Cardiac muscle cell (in vitro differentiated cells and primary cell): ENCODE measurements around the gene GPR21. TPM values are rescaled to one million over a fixed set of nuclear protein-coding genes. Genes with fewer than 3 reads are reported as not detected.
A peak's percentile ranks its signal among the peaks of the same experiment; 100 is the strongest.

ENCODE experiments used
- DNase-seq, 2 donors: peaks; one replicate each; pipeline versions ENCODE4 v3.0.0 to v3.0.0-alpha.2; 2010 to 2017; ENCODE audit warnings: low read depth in 1 of 2, low spot score in 1 of 2
- H3K27ac ChIP-seq: fragments of 200-600 bp; sonication (generic); 2 replicates; pipeline ENCODE4 v1.5.1; 2016
- H3K27me3 ChIP-seq: fragments of 200-600 bp; sonication (generic); 2 replicates; pipeline ENCODE4 v1.6.0; 2016; ENCODE audit warnings: control low read depth
- H3K36me3 ChIP-seq: fragments of 200-600 bp; sonication (generic); 2 replicates; pipeline ENCODE4 v1.5.1; 2016; ENCODE audit warnings: control low read depth
- H3K4me1 ChIP-seq: fragments of 200-600 bp; sonication (generic); 2 replicates; pipeline ENCODE4 v1.8.1; 2017; ENCODE audit warnings: low read depth, mild to moderate bottlenecking, mixed run types
- H3K4me3 ChIP-seq: fragments of 200-600 bp; sonication (generic); 2 replicates; pipeline ENCODE4 v1.5.1; 2016; ENCODE audit warnings: mild to moderate bottlenecking
- H3K9me3 ChIP-seq: fragments of 200-600 bp; sonication (generic); 2 replicates; pipeline ENCODE4 v1.5.1; 2017; ENCODE audit warnings: low read depth, mild to moderate bottlenecking, control low read depth
- polyA plus RNA-seq: library from polyadenylated mRNA; unstranded; fragments of >200 nt; fragmentation: Nextera tagmentation; extraction: Ambion mirVana; gene quantifications from 2 replicates; pipeline ENCODE4 v1.2.1, GENCODE V29; 2016
- total RNA-seq: library from RNA; depleted of rRNA; stranded (reverse); fragments of >200 nt; gene quantifications from 2 replicates; pipeline ENCODE4 v1.2.3, GENCODE V29; 2016
- TF ChIP-seq, protein P1 (sequence below): IDR thresholded peaks from 2 replicates; pipeline ENCODE4 v1.5.1; 2012; ENCODE audit warnings: low read depth, mild to moderate bottlenecking, low read length

Gene GPR21
- total and polyA plus RNA-seq, 2 experiments from 2014 or later = 1.0 TPM; not detected in 1

DNA sequence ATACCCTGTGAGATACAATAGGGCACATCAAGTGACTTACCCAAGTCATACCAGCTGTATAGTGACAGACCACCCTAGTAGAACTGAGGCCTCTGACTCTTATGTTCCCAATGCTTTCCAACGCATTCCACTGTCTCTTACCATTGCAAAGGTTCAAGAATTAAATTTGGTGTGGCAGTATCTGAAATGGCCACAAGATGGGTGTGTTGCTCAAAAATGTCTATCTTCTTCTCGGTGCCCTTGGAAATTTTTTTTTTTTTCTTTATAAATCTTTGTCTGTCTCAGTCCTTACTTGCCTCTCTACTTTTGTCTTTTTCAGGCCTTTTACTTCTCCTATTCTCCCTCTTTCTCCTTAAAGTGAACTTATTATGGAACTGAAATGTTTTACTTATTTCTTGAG is 48.4 kb downstream of the GPR21 start:
- TF ChIP-seq, protein P1, sequence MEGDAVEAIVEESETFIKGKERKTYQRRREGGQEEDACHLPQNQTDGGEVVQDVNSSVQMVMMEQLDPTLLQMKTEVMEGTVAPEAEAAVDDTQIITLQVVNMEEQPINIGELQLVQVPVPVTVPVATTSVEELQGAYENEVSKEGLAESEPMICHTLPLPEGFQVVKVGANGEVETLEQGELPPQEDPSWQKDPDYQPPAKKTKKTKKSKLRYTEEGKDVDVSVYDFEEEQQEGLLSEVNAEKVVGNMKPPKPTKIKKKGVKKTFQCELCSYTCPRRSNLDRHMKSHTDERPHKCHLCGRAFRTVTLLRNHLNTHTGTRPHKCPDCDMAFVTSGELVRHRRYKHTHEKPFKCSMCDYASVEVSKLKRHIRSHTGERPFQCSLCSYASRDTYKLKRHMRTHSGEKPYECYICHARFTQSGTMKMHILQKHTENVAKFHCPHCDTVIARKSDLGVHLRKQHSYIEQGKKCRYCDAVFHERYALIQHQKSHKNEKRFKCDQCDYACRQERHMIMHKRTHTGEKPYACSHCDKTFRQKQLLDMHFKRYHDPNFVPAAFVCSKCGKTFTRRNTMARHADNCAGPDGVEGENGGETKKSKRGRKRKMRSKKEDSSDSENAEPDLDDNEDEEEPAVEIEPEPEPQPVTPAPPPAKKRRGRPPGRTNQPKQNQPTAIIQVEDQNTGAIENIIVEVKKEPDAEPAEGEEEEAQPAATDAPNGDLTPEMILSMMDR = peak; percentile 65
- DNase-seq = peak; percentile 41 to 68
- H3K4me3 ChIP-seq = no peak overlapping the region

DNA sequence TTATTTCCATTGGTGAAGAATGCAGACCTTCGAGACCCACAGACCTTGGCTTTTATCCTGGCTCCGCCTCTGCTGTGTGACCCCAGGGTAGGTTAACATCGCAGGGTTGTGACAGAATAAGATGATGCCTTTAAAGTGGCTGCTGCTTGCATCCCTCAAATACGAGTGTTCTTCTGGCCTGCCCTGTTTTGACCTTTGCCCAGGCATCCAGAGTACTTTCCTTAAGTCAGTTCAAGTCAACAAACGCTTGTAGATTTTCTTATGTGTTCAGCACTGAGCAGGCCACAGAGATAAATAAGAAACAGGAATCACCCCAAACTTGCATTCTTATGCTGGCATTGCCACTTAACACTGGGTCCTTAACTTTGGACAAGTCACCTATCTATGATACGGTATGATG is 50.2 kb downstream of the GPR21 start:
- no peak overlapping the region for H3K4me3 ChIP-seq
- DNase-seq = no peak
- H3K36me3 ChIP-seq = peaks cover 23% of the 10 kb centered on the region
- no peaks in the 10 kb centered on the region for H3K4me1 ChIP-seq
- H3K27me3 ChIP-seq = no peaks in the 10 kb centered on the region
- H3K9me3 ChIP-seq = no peaks in the 10 kb centered on the region
- TF ChIP-seq, protein P1 = no peak
- H3K27ac ChIP-seq = no peak overlapping the region

More for the DNA sequence above, 48.4 kb downstream of the GPR21 start:
- H3K27ac ChIP-seq = no peak overlapping the region
- H3K27me3 ChIP-seq = no peaks in the 10 kb centered on the region
- no peaks in the 10 kb centered on the region for H3K4me1 ChIP-seq
- peaks cover 23% of the 10 kb centered on the region for H3K36me3 ChIP-seq
- no peaks in the 10 kb centered on the region for H3K9me3 ChIP-seq

DNA sequence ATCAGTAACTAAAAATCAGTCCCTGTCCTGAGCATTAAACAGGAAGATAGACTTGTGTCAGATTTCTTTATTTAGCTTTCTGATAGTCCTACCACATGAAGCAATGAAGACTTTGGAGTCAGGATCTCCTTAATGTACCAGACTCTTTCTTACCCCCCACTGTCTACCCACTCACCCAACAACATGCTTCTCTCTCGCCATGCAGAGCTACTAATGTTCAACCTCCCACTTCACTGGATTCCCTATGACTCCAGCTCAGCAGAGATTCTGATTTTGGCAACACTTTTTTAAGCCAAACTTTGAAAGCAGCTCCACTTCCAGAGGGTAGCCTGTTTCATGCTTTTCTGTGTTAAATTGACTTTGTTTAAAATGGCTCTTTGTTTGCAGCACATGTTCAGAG is 50.8 kb downstream of the GPR21 start:
- TF ChIP-seq, protein P1 = no peak
- Histone ChIP-seq H3K4me1 (no peaks in the 10 kb centered on the region), H3K36me3 (peaks cover 23% of the 10 kb centered on the region), H3K27me3 (no peaks in the 10 kb centered on the region), H3K27ac (no peak overlapping the region), H3K4me3 (no peak overlapping the region), H3K9me3 (no peaks in the 10 kb centered on the region)
- no peak for DNase-seq

Other genes with a start within 250 kb of the GPR21 start
- not detected in 2 replicates for gene OR5C1, start 244.7 kb upstream of the GPR21 start, total RNA-seq
- not detected in 2 replicates for gene OR5C1, start 244.7 kb upstream of the GPR21 start, polyA plus RNA-seq
- gene OR1K1, start 233.5 kb upstream of the GPR21 start, total RNA-seq = not detected in 2 replicates
- 0.20 and 0.44 TPM in 2 replicates for gene OR1K1, start 233.5 kb upstream of the GPR21 start, polyA plus RNA-seq
- 17.4 and 20.8 TPM in 2 replicates for gene PDCL, start 205.1 kb upstream of the GPR21 start, total RNA-seq
- 14.2 and 15.3 TPM in 2 replicates for gene PDCL, start 205.1 kb upstream of the GPR21 start, polyA plus RNA-seq
- 48.9 and 57.7 TPM in 2 replicates for gene RC3H2, start 128.3 kb upstream of the GPR21 start, total RNA-seq
- 31.1 and 37.7 TPM in 2 replicates for gene RC3H2, start 128.3 kb upstream of the GPR21 start, polyA plus RNA-seq
- 5.4 and 6.0 TPM in 2 replicates for gene ZBTB6, start 120.3 kb upstream of the GPR21 start, total RNA-seq
- gene ZBTB6, start 120.3 kb upstream of the GPR21 start, polyA plus RNA-seq = 2.5 and 4.5 TPM in 2 replicates
- gene ZBTB26, start 102.2 kb upstream of the GPR21 start, total RNA-seq = 5.0 and 8.1 TPM in 2 replicates
- 3.3 and 10.0 TPM in 2 replicates for gene ZBTB26, start 102.2 kb upstream of the GPR21 start, polyA plus RNA-seq
- 29.8 and 44.4 TPM in 2 replicates for gene RABGAP1, start 92.6 kb upstream of the GPR21 start, total RNA-seq
- gene RABGAP1, start 92.6 kb upstream of the GPR21 start, polyA plus RNA-seq = 37.4 and 39.4 TPM in 2 replicates
- 22.5 and 34.1 TPM in 2 replicates for gene STRBP, start 234.9 kb downstream of the GPR21 start, total RNA-seq
- 42.9 and 59.8 TPM in 2 replicates for gene STRBP, start 234.9 kb downstream of the GPR21 start, polyA plus RNA-seq